Astrocyte (in vitro differentiated cells and primary cell): ENCODE measurements around the gene BMAL1. TPM values are rescaled to one million over a fixed set of nuclear protein-coding genes. Genes with fewer than 3 reads are reported as not detected.

Source experiments
- DNase-seq: peaks from one replicate; pipeline ENCODE4 v3.0.0-alpha.2; 2010; ENCODE audit warnings: low read depth
- FAIRE-seq: peaks from 2 replicates; lab custom pipeline; 2011; peaks lifted over from hg19 to GRCh38; lab: Jason Lieb, UNC
- H2AFZ ChIP-seq: 2 replicates; pipeline ENCODE4 v1.6.0; 2012; ENCODE audit warnings: low read depth, low read length, inconsistent platforms
- H3K27ac ChIP-seq: 2 replicates; pipeline ENCODE4 v1.5.1; 2011; ENCODE audit warnings: low read depth, low read length, inconsistent platforms
- H3K27me3 ChIP-seq: 2 replicates; pipeline ENCODE4 v1.6.0; 2011; ENCODE audit warnings: low read length, inconsistent platforms; ENCODE audit not compliant: insufficient read depth
- H3K36me3 ChIP-seq: 2 replicates; pipeline ENCODE4 v1.5.1; 2011; ENCODE audit warnings: low read length, inconsistent platforms; ENCODE audit not compliant: insufficient read depth
- H3K4me1 ChIP-seq: 2 replicates; pipeline ENCODE4 v1.5.1; 2011; ENCODE audit warnings: low read length, inconsistent platforms; ENCODE audit not compliant: insufficient read depth
- H3K4me2 ChIP-seq: 2 replicates; pipeline ENCODE4 v1.6.0; 2012; ENCODE audit warnings: low read length, inconsistent platforms
- H3K4me3 ChIP-seq: 2 replicates; pipeline ENCODE4 v1.5.1; 2011; ENCODE audit warnings: low read depth, mild to moderate bottlenecking, low read length, inconsistent platforms; ENCODE audit not compliant: insufficient read depth
- H3K79me2 ChIP-seq: 2 replicates; pipeline ENCODE4 v1.6.0; 2012; ENCODE audit warnings: mild to moderate bottlenecking, low read length, inconsistent platforms; ENCODE audit not compliant: insufficient read depth
- H3K9ac ChIP-seq: 2 replicates; pipeline ENCODE4 v1.6.0; 2012; ENCODE audit warnings: mild to moderate bottlenecking, low read length, inconsistent platforms
- H3K9me3 ChIP-seq: 2 replicates; pipeline ENCODE4 v1.5.1; 2012; ENCODE audit warnings: low read depth, mild to moderate bottlenecking, low read length, inconsistent platforms; ENCODE audit not compliant: insufficient read depth
- H4K20me1 ChIP-seq: 2 replicates; pipeline ENCODE4 v1.6.0; 2012; ENCODE audit warnings: low read length, inconsistent platforms; ENCODE audit not compliant: insufficient read depth
- H3K27ac Mint-ChIP-seq: one replicate; pipeline ENCODE4 v1.8.0; 2021; ENCODE audit warnings: mild to moderate bottlenecking, mixed read lengths; ENCODE audit not compliant: unreplicated experiment
- H3K27me3 Mint-ChIP-seq: one replicate; pipeline ENCODE4 v1.8.0; 2021; ENCODE audit warnings: low read depth, mixed read lengths; ENCODE audit not compliant: unreplicated experiment
- H3K36me3 Mint-ChIP-seq: one replicate; pipeline ENCODE4 v1.8.0; 2021; ENCODE audit warnings: low read depth, mixed read lengths; ENCODE audit not compliant: unreplicated experiment
- H3K4me1 Mint-ChIP-seq: one replicate; pipeline ENCODE4 v1.8.0; 2021; ENCODE audit warnings: low read depth, mixed read lengths; ENCODE audit not compliant: unreplicated experiment
- H3K4me3 Mint-ChIP-seq: one replicate; pipeline ENCODE4 v1.8.0; 2021; ENCODE audit warnings: mild to moderate bottlenecking, moderate library complexity, mixed read lengths; ENCODE audit not compliant: unreplicated experiment
- H3K9me3 Mint-ChIP-seq: one replicate; pipeline ENCODE4 v1.8.0; 2021; ENCODE audit warnings: mild to moderate bottlenecking, mixed read lengths; ENCODE audit not compliant: unreplicated experiment
- EZH2 ChIP-seq: IDR thresholded peaks from 2 replicates; pipeline ENCODE4 v1.6.1; 2012; ENCODE audit warnings: mild to moderate bottlenecking, low read length, inconsistent platforms; ENCODE audit not compliant: insufficient read depth
- total RNA-seq: library from RNA; stranded (reverse); gene quantifications from 2 replicates; pipeline ENCODE4 v1.2.1, GENCODE V29; 2021
- TF ChIP-seq, protein P1 (sequence below): IDR thresholded peaks from 2 replicates; pipeline ENCODE4 v1.5.1; 2011; ENCODE audit warnings: low read depth, mild to moderate bottlenecking, inconsistent platforms, low read length, moderate library complexity; ENCODE audit not compliant: insufficient read depth

The BMAL1 gene
- total RNA-seq, 1 donor from 2014 or later: 26.9 TPM

DNA sequence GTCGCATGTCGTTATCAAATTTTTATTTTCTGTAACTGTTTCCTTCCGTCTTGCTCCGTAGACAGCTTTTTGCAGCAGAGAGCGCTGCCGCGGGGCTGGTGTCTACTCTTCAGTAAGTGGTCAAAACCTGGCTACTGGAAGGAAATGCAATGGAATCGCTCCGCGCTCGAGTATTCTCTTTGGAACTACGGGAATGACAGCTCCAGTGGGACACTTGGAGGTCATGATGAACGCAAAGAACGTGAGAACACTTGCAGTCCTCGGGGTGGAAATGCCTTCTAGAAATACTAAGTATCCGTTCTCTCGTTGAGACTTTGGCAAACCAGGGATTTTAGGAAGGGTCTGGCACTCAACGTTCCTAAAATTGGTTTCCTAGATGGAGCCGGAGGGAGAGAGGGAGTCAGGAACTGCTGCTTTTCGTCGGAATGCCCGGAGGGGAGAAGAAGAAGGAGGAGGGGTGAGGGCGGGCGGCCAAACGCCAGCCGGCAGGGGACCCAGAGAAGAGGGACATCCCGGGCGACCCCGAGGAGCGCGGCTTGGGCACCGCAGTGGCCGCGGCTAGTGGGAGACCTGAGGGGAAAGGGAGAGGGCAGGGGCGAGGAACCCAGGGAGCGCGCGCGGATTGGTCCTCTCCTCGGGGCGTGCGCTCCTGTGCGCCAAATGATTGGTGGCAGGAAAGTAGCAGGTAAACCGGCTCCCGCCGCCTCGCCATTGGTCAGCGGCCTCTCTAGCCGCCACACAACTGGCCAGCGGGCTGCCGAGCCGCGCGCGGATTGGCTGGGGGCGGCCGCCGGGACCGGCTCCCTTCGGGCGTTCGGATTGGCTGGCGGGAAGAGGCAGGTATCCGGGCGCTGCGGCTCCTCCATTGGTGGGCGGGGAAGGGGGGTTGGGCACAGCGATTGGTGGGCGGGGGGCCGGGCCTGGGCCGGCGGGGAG, 490 bp upstream of the BMAL1 start:
- Histone ChIP-seq H3K4me1 (peaks cover 16% of the 10 kb centered on the region), H3K9me3 (no peaks in the 10 kb centered on the region), H3K27ac (peak overlapping the region; percentile 50), H4K20me1 (peaks cover 38% of the 10 kb centered on the region), H3K36me3 (no peaks in the 10 kb centered on the region), H3K79me2 (peaks cover 38% of the 10 kb centered on the region), H3K9ac (peak overlapping the region; percentile 81), H2AFZ (peak overlapping the region; percentile 98), H3K4me3 (peak overlapping the region; percentile 97), H3K27me3 (peaks cover 20% of the 10 kb centered on the region), H3K4me2 (peak overlapping the region; percentile 100)
- peak; percentile 98 for DNase-seq
- Mint-ChIP-seq H3K36me3 (peaks cover 2% of the 10 kb centered on the region), H3K9me3 (no peaks in the 10 kb centered on the region), H3K4me1 (peaks cover 12% of the 10 kb centered on the region), H3K27me3 (peaks cover 24% of the 10 kb centered on the region), H3K4me3 (peak overlapping the region; percentile 94), H3K27ac (peak overlapping the region; percentile 70)
- peak; percentile 100 for TF ChIP-seq EZH2
- TF ChIP-seq, protein P1, sequence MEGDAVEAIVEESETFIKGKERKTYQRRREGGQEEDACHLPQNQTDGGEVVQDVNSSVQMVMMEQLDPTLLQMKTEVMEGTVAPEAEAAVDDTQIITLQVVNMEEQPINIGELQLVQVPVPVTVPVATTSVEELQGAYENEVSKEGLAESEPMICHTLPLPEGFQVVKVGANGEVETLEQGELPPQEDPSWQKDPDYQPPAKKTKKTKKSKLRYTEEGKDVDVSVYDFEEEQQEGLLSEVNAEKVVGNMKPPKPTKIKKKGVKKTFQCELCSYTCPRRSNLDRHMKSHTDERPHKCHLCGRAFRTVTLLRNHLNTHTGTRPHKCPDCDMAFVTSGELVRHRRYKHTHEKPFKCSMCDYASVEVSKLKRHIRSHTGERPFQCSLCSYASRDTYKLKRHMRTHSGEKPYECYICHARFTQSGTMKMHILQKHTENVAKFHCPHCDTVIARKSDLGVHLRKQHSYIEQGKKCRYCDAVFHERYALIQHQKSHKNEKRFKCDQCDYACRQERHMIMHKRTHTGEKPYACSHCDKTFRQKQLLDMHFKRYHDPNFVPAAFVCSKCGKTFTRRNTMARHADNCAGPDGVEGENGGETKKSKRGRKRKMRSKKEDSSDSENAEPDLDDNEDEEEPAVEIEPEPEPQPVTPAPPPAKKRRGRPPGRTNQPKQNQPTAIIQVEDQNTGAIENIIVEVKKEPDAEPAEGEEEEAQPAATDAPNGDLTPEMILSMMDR: no peak
- FAIRE-seq: no peak

DNA sequence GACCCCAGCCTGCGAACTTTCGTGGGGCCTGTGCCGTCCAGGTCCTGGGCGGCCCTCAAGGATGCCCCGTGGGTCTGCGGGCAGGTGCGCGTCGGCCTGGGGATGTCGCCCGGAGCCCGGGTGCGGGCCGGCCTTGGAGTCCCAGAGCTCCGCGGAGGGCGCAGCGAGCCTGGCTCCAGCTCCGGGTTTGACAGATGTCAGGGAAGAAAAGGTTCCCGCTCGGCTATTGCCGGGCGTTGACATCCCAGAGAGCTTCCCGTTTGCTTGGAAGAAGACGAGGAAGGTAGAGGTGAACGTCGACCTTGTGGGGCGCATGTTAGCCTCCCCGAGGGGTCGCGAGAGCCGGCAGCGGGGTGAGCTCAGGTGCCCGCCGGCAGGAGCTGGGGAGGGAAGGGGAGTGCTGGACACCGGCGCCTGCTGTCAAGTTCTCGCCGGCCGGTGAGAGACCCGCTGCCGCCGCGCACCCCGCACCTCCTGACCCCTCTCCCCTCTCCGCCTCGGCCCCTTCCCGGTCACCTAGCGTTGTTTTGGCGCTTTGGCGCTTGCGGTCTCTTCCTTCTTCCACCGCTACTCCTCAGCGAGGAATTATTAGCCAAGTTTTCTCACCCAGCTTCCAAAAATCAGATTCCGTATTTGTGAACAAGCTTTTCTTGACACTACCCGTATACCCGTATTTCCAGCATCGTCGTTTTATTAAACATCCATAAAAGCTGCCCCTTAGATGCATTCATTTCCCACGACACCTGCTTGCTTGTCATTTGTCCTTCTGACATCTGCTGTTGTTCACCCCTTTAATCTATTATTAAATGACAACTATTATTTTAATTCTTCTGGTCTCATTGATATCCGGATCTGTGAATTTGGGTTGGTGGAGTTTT, 1.3 kb downstream of the BMAL1 start:
- Mint-ChIP-seq H3K36me3 (peaks cover 2% of the 10 kb centered on the region), H3K4me1 (peaks cover 21% of the 10 kb centered on the region), H3K27ac (no peak overlapping the region), H3K4me3 (peak overlapping the region; percentile 94), H3K9me3 (no peaks in the 10 kb centered on the region), H3K27me3 (peaks cover 19% of the 10 kb centered on the region)
- TF ChIP-seq EZH2: peak; percentile 94
- TF ChIP-seq, protein P1: no peak
- no peak overlapping the region for H3K27ac ChIP-seq
- H3K79me2 ChIP-seq: peaks cover 55% of the 10 kb centered on the region
- H3K4me2 ChIP-seq: peak overlapping the region; percentile 91
- peaks cover 55% of the 10 kb centered on the region for H4K20me1 ChIP-seq
- peak overlapping the region; percentile 78 for H3K4me3 ChIP-seq
- H3K9ac ChIP-seq: peak overlapping the region; percentile 81
- H3K4me1 ChIP-seq: peaks cover 16% of the 10 kb centered on the region
- peaks cover 20% of the 10 kb centered on the region for H3K27me3 ChIP-seq
- H2AFZ ChIP-seq: peak overlapping the region; percentile 83
- H3K9me3 ChIP-seq: no peaks in the 10 kb centered on the region
- FAIRE-seq (no peak), DNase-seq (no peak)
- no peaks in the 10 kb centered on the region for H3K36me3 ChIP-seq
